GM12878 (cell line): Measurements from ENCODE around the gene UNCX. TPM values are rescaled to one million over a fixed set of nuclear protein-coding genes. Genes with fewer than 3 reads are reported as not detected.

ENCODE experiments used
- ATAC-seq: fragments of 200-7000 bp; cut with Tn5 transposase; 3 replicates; pipeline ENCODE4 v1.9.1; 2020; ENCODE audit warnings: mild to moderate bottlenecking, moderate library complexity
- BruUV-seq: library from RNA; stranded (reverse); fragments of 400-500 nt; replicated peaks from 2 replicates; lab custom pipeline; 2021; lab: Mats Ljungman, UMichigan
- CTCF ChIA-PET: fragments of 300-600 bp; sonication (Branson Sonifier 250); formaldehyde crosslinking; extraction: SDS; loops from one replicate; lab custom pipeline; 2021; ENCODE audit warnings: inconsistent platforms; lab: Yijun Ruan, JAX
- POLR2A ChIA-PET: fragments of 350-600 bp; formaldehyde crosslinking; extraction: SDS; loops from one replicate; lab custom pipeline; 2021; ENCODE audit warnings: inconsistent platforms; lab: Charles Lee
- RAD21 ChIA-PET: fragments of 300-600 bp; sonication (Branson Sonifier 250); formaldehyde crosslinking; loops from one replicate; lab custom pipeline; 2023; ENCODE audit warnings: antibody characterized with exemption; ENCODE audit not compliant: unreplicated experiment; lab: Charles Lee
- SMC1A ChIA-PET: fragments of 300-600 bp; sonication (Branson Sonifier 250); formaldehyde crosslinking; loops from one replicate; lab custom pipeline; 2023; ENCODE audit not compliant: unreplicated experiment, uncharacterized antibody; lab: Charles Lee
- DNase-seq: peaks from one replicate; pipeline ENCODE4 v3.0.0-alpha.2; 2011; ENCODE audit warnings: low read depth, low spot score
- FAIRE-seq: peaks from 3 replicates; lab custom pipeline; 2011; peaks lifted over from hg19 to GRCh38; lab: Jason Lieb, UNC
- H2AFZ ChIP-seq: 2 replicates; pipeline ENCODE4 v1.6.0; 2011; ENCODE audit warnings: low read depth, low read length, control low read depth; ENCODE audit not compliant: control insufficient read depth
- H3K27ac ChIP-seq: 2 replicates; pipeline ENCODE4 v1.5.1; 2011; ENCODE audit warnings: control low read depth; ENCODE audit not compliant: control insufficient read depth, insufficient read depth
- H3K27me3 ChIP-seq, 2 experiments: replicated peaks in 1 of 2; 2 replicates each; pipeline versions ENCODE4 v1.6.0 to v1.6.1; 2011; ENCODE audit warnings: low read length in 1 of 2; ENCODE audit not compliant: control insufficient read depth in 2 of 2, insufficient read depth in 2 of 2
- H3K36me3 ChIP-seq, 2 experiments: 2 replicates each; pipeline ENCODE4 v1.5.1; 2011; ENCODE audit warnings: low read length in 1 of 2; ENCODE audit not compliant: control insufficient read depth in 2 of 2, insufficient read depth in 2 of 2
- H3K4me1 ChIP-seq: 2 replicates; pipeline ENCODE4 v1.6.1; 2011; ENCODE audit warnings: mild to moderate bottlenecking, low read length, moderate library complexity, mixed read lengths; ENCODE audit not compliant: control insufficient read depth, insufficient read depth
- H3K4me2 ChIP-seq: 2 replicates; pipeline ENCODE4 v1.6.0; 2011; ENCODE audit warnings: control low read depth; ENCODE audit not compliant: control insufficient read depth, insufficient read depth
- H3K4me3 ChIP-seq: fragments of 200-600 bp; sonication (generic); 2 replicates; pipeline ENCODE4 v1.5.1; 2016
- H3K79me2 ChIP-seq: 2 replicates; pipeline ENCODE4 v1.6.0; 2011; ENCODE audit warnings: low read length; ENCODE audit not compliant: control insufficient read depth, insufficient read depth
- H3K9ac ChIP-seq: 2 replicates; pipeline ENCODE4 v1.8.0; 2011; ENCODE audit warnings: low read length, control low read depth, mixed read lengths; ENCODE audit not compliant: control insufficient read depth, insufficient read depth
- H3K9me3 ChIP-seq: replicated peaks from 3 replicates; pipeline ENCODE4 v1.5.1; 2011; ENCODE audit warnings: mild to moderate bottlenecking, low read length; ENCODE audit not compliant: control insufficient read depth, insufficient read depth
- H4K20me1 ChIP-seq: 2 replicates; pipeline ENCODE4 v1.6.0; 2011; ENCODE audit not compliant: control insufficient read depth, insufficient read depth
- BMI1 ChIP-seq: fragments of 450-650 bp; IDR thresholded peaks from 2 replicates; pipeline ENCODE4 v1.6.1; 2016; ENCODE audit warnings: mild to moderate bottlenecking, moderate library complexity, borderline replicate concordance
- CBX3 ChIP-seq: fragments of 200-600 bp; sonication (generic); IDR thresholded peaks from 2 replicates; pipeline ENCODE4 v1.6.1; 2016; ENCODE audit warnings: low read depth, borderline replicate concordance
- CHD1 ChIP-seq: IDR thresholded peaks from 2 replicates; pipeline ENCODE4 v1.6.1; 2012; ENCODE audit warnings: low read depth, low read length, improper control_type of control experiment
- CREM ChIP-seq: IDR thresholded peaks from 2 replicates; pipeline ENCODE4 v1.6.1; 2014; ENCODE audit warnings: antibody characterized with exemption, low read depth
- HDAC6 ChIP-seq: fragments of 200-600 bp; sonication (generic); IDR thresholded peaks from one replicate; pipeline ENCODE4 v1.8.0; 2017; ENCODE audit warnings: antibody characterized with exemption; ENCODE audit not compliant: unreplicated experiment
- IKZF2 ChIP-seq, 2 experiments: fragments of 450-650 bp; IDR thresholded peaks; 2 replicates each; pipeline ENCODE4 v1.6.1; 2017; ENCODE audit warnings: mild to moderate bottlenecking in 2 of 2, moderate library complexity in 2 of 2
- KDM1A ChIP-seq: fragments of 200-600 bp; sonication (generic); IDR thresholded peaks from 2 replicates; pipeline ENCODE4 v1.6.1; 2016; ENCODE audit warnings: borderline replicate concordance
- PAX5 ChIP-seq: IDR thresholded peaks from 2 replicates; pipeline ENCODE4 v1.6.1; 2011; ENCODE audit warnings: low read depth, low read length, borderline replicate concordance
- POLR2AphosphoS5 ChIP-seq: IDR thresholded peaks from 2 replicates; pipeline ENCODE4 v1.6.1; 2011; ENCODE audit warnings: mild to moderate bottlenecking, low read length, inconsistent platforms
- RAD51 ChIP-seq: fragments of 450-650 bp; IDR thresholded peaks from 2 replicates; pipeline ENCODE4 v1.6.1; 2016; ENCODE audit warnings: moderate library complexity, mild to moderate bottlenecking, inconsistent platforms
- ZBED1 ChIP-seq: IDR thresholded peaks from 2 replicates; pipeline ENCODE4 v1.6.1; 2016; ENCODE audit warnings: borderline replicate concordance
- WGBS: methylation state at CpG from one replicate; pipeline ENCODE4 v1.1.6; 2016; ENCODE audit warnings: low lambda C conversion rate; ENCODE audit not compliant: insufficient replicate concordance, insufficient coverage; ENCODE audit errors: missing lambda C conversion rate; 5-methylcytosine and 5-hydroxymethylcytosine counted together
- in situ Hi-C: fragments of 300-500 bp; cut with MboI; formaldehyde crosslinking; loops from 9 replicates; pipeline ENCODE4 v1.14.3; 2018; ENCODE audit warnings: mixed read lengths
- intact Hi-C: fragments of 100-400 bp; cut with micrococcal nuclease; formaldehyde crosslinking; loops from one replicate; pipeline ENCODE4 v1.14.2; 2022; ENCODE audit not compliant: unreplicated experiment
- polyA plus RNA-seq, 11 experiments: library from polyadenylated mRNA; depleted of rRNA in 4 of 11; unstranded in 6 of 11; stranded (reverse) in 5 of 11; fragments of >200 nt; fragmentation: Nextera tagmentation in 4 of 11; fragmentation: Illumina TruSeq in 1 of 11; extraction: Ambion mirVana in 4 of 11; extraction: Trizol in 1 of 11; gene quantifications; 1 replicate in 1 of 11; 2 replicates in 10 of 11; pipeline versions ENCODE4 v1.2.1 to v1.2.3, GENCODE V29; 2011 to 2016; ENCODE audit warnings: inconsistent platforms in 2 of 11, missing spikeins in 2 of 11, low read depth in 1 of 11
- total RNA-seq, 4 experiments: library from RNA; depleted of rRNA in 3 of 4; stranded (reverse); fragments of >200 nt in 3 of 4; fragmentation: Illumina TruSeq in 1 of 4; extraction: Trizol in 1 of 4; gene quantifications; 2 replicates each; pipeline versions ENCODE4 v1.2.1 to v1.2.3, GENCODE V29; 2013 to 2021
- TF ChIP-seq, protein P1 (sequence below): IDR thresholded peaks from 2 replicates; pipeline ENCODE4 v1.6.1; 2012; ENCODE audit warnings: low read depth, low read length, improper control_type of control experiment
- TF ChIP-seq, protein P2 (sequence below): IDR thresholded peaks from 2 replicates; pipeline ENCODE4 v1.6.1; 2011; ENCODE audit warnings: borderline replicate concordance, low read depth, mild to moderate bottlenecking, moderate library complexity, low read length; ENCODE audit not compliant: insufficient read depth, poor library complexity, severe bottlenecking
- TF ChIP-seq, protein P3 (sequence below): fragments of 450-650 bp; IDR thresholded peaks from 2 replicates; pipeline ENCODE4 v1.6.1; 2016; ENCODE audit warnings: mild to moderate bottlenecking
- TF ChIP-seq, protein P4 (sequence below): fragments of 450-650 bp; IDR thresholded peaks from 2 replicates; pipeline ENCODE4 v1.6.1; 2017; ENCODE audit warnings: mild to moderate bottlenecking, moderate library complexity

Gene UNCX
- total and polyA plus RNA-seq, 10 of the 15 experiments (the other 5 are each of a cell fraction or from before 2014, with no cell fraction given) = not detected

DNA sequence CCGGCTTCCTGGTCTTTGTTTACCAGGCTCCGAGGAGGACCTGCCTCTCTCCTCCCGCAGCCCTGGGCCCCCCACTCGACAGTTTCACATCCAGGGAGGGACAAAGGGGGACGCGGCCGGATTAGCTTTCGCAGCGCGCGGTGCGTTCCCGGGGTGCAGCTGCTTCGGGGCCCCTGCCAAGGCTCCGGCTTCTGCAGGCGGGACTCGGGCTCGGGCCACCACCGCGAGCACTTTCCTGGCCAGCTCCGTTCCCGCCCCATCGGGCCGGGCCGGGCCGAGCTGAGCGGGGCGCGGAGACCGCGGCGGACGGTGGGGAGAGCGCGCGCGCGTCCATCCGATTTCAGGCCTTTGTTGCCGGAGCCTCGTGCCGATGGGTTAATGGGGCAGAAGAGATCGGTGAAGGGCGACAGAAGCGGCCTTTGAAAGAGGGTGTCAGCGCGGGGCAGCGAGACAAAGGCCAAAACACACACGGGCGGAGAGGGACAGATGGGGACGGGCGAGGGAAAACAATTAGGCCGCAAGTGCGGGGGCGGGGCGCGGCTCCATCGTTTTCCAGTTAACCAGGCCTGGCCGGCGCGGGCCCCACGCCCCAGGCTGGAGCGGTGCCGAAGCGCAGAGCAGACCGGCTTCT, 8.5 kb upstream of the UNCX start:
- no peak overlapping the region for H3K4me2 ChIP-seq
- ChIA-PET CTCF (interaction anchor here (1.1 kb wide), 1 partner anchor 250 kb away, joined by 3 read pairs; no protein-coding TSS in a partner anchor), RAD21 (interaction anchor here (0.7 kb wide), 1 partner anchor 231 kb away, joined by 4 read pairs; no protein-coding TSS in a partner anchor), SMC1A (no interaction called here), POLR2A (no interaction called here)
- H3K9ac ChIP-seq = no peak overlapping the region
- H3K27ac ChIP-seq = no peak overlapping the region
- H3K4me3 ChIP-seq = no peak overlapping the region
- no peak for ATAC-seq
- intact Hi-C loops = no loop called here
- in situ Hi-C loops = no loop called here
- no peaks in the 10 kb centered on the region for H3K36me3 ChIP-seq
- DNase-seq = no peak
- no peaks in the 10 kb centered on the region for H4K20me1 ChIP-seq
- no peaks in the 10 kb centered on the region for H3K79me2 ChIP-seq
- BruUV-seq = no TSS peak
- no peaks in the 10 kb centered on the region for H3K4me1 ChIP-seq
- no peak for FAIRE-seq
- H2AFZ ChIP-seq = no peak overlapping the region
- H3K9me3 ChIP-seq = no peaks in the 10 kb centered on the region
- WGBS = 32% methylated on average over 58 of the region's 66 CpGs
- no peaks in the 10 kb centered on the region; a peak in 2 of 4 replicates for H3K27me3 ChIP-seq
- TF ChIP-seq, protein P1, sequence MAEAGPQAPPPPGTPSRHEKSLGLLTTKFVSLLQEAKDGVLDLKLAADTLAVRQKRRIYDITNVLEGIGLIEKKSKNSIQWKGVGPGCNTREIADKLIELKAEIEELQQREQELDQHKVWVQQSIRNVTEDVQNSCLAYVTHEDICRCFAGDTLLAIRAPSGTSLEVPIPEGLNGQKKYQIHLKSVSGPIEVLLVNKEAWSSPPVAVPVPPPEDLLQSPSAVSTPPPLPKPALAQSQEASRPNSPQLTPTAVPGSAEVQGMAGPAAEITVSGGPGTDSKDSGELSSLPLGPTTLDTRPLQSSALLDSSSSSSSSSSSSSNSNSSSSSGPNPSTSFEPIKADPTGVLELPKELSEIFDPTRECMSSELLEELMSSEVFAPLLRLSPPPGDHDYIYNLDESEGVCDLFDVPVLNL = no peak
- TF ChIP-seq RAD51 (no peak), POLR2AphosphoS5 (no peak), CREM (no peak), PAX5 (no peak), IKZF2 (IDR thresholded peaks at IDR 0.05) (no peak), KDM1A (no peak), CHD1 (no peak), CBX3 (no peak), BMI1 (no peak), ZBED1 (no peak), HDAC6 (no peak)
- TF ChIP-seq, protein P2, sequence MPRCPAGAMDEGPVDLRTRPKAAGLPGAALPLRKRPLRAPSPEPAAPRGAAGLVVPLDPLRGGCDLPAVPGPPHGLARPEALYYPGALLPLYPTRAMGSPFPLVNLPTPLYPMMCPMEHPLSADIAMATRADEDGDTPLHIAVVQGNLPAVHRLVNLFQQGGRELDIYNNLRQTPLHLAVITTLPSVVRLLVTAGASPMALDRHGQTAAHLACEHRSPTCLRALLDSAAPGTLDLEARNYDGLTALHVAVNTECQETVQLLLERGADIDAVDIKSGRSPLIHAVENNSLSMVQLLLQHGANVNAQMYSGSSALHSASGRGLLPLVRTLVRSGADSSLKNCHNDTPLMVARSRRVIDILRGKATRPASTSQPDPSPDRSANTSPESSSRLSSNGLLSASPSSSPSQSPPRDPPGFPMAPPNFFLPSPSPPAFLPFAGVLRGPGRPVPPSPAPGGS = no peak
- TF ChIP-seq, protein P3, sequence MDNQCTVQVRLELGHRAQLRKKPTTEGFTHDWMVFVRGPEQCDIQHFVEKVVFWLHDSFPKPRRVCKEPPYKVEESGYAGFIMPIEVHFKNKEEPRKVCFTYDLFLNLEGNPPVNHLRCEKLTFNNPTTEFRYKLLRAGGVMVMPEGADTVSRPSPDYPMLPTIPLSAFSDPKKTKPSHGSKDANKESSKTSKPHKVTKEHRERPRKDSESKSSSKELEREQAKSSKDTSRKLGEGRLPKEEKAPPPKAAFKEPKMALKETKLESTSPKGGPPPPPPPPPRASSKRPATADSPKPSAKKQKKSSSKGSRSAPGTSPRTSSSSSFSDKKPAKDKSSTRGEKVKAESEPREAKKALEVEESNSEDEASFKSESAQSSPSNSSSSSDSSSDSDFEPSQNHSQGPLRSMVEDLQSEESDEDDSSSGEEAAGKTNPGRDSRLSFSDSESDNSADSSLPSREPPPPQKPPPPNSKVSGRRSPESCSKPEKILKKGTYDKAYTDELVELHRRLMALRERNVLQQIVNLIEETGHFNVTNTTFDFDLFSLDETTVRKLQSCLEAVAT = no peak
- TF ChIP-seq, protein P4, sequence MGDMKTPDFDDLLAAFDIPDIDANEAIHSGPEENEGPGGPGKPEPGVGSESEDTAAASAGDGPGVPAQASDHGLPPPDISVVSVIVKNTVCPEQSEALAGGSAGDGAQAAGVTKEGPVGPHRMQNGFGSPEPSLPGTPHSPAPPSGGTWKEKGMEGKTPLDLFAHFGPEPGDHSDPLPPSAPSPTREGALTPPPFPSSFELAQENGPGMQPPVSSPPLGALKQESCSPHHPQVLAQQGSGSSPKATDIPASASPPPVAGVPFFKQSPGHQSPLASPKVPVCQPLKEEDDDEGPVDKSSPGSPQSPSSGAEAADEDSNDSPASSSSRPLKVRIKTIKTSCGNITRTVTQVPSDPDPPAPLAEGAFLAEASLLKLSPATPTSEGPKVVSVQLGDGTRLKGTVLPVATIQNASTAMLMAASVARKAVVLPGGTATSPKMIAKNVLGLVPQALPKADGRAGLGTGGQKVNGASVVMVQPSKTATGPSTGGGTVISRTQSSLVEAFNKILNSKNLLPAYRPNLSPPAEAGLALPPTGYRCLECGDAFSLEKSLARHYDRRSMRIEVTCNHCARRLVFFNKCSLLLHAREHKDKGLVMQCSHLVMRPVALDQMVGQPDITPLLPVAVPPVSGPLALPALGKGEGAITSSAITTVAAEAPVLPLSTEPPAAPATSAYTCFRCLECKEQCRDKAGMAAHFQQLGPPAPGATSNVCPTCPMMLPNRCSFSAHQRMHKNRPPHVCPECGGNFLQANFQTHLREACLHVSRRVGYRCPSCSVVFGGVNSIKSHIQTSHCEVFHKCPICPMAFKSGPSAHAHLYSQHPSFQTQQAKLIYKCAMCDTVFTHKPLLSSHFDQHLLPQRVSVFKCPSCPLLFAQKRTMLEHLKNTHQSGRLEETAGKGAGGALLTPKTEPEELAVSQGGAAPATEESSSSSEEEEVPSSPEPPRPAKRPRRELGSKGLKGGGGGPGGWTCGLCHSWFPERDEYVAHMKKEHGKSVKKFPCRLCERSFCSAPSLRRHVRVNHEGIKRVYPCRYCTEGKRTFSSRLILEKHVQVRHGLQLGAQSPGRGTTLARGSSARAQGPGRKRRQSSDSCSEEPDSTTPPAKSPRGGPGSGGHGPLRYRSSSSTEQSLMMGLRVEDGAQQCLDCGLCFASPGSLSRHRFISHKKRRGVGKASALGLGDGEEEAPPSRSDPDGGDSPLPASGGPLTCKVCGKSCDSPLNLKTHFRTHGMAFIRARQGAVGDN = no peak
